MM.1S (cell line): ENCODE results near the gene EVI5L.

ENCODE experiments used
- DNase-seq: peaks from one replicate; pipeline ENCODE4 v3.0.0-alpha.2; 2015
- H2AFZ ChIP-seq: fragments of 300-600 bp; sonication (generic); 2 replicates; pipeline ENCODE4 v1.6.0; 2016; ENCODE audit warnings: antibody characterized with exemption, low read length
- H3F3A ChIP-seq: fragments of 300-600 bp; sonication (generic); 2 replicates; pipeline ENCODE4 v1.6.1; 2016; ENCODE audit warnings: mild to moderate bottlenecking, antibody characterized with exemption, low read length, moderate library complexity, mixed read lengths; ENCODE audit not compliant: insufficient read depth
- H3K27ac ChIP-seq: fragments of 300-600 bp; sonication (generic); 2 replicates; pipeline ENCODE4 v1.5.1; 2016; ENCODE audit warnings: mild to moderate bottlenecking, low read length
- H3K27me3 ChIP-seq: fragments of 300-600 bp; sonication (generic); replicated peaks from 2 replicates; pipeline ENCODE4 v1.6.0; 2016; ENCODE audit warnings: low read length; ENCODE audit not compliant: insufficient read depth
- H3K36me3 ChIP-seq: fragments of 300-600 bp; sonication (generic); replicated peaks from 2 replicates; pipeline ENCODE4 v1.6.1; 2016; ENCODE audit warnings: mild to moderate bottlenecking, low read length, mixed read lengths; ENCODE audit not compliant: insufficient read depth
- H3K4me1 ChIP-seq: fragments of 300-600 bp; sonication (generic); 2 replicates; pipeline ENCODE4 v1.6.1; 2016; ENCODE audit warnings: low read length, mixed read lengths
- H3K4me2 ChIP-seq: fragments of 300-600 bp; sonication (generic); 2 replicates; pipeline ENCODE4 v1.6.0; 2016; ENCODE audit warnings: low read depth, low read length
- H3K4me3 ChIP-seq: fragments of 300-600 bp; sonication (generic); 2 replicates; pipeline ENCODE4 v1.5.1; 2016; ENCODE audit warnings: low read length, mixed read lengths
- H3K79me2 ChIP-seq: fragments of 300-600 bp; sonication (generic); 2 replicates; pipeline ENCODE4 v1.6.1; 2016; ENCODE audit warnings: mixed run types, low read length, mixed read lengths
- H3K9ac ChIP-seq: fragments of 300-600 bp; sonication (generic); 2 replicates; pipeline ENCODE4 v1.6.1; 2016; ENCODE audit warnings: low read length, mixed read lengths
- H3K9me2 ChIP-seq: fragments of 300-600 bp; sonication (generic); replicated peaks from 2 replicates; pipeline ENCODE4 v1.6.1; 2016; ENCODE audit warnings: mild to moderate bottlenecking, low read length, mixed read lengths; ENCODE audit not compliant: insufficient read depth
- H3K9me3 ChIP-seq: fragments of 300-600 bp; sonication (generic); replicated peaks from 2 replicates; pipeline ENCODE4 v1.6.1; 2016; ENCODE audit warnings: mild to moderate bottlenecking, low read length, mixed read lengths; ENCODE audit not compliant: insufficient read depth
- H4K20me1 ChIP-seq: fragments of 300-600 bp; sonication (generic); 2 replicates; pipeline ENCODE4 v1.6.1; 2016; ENCODE audit warnings: mild to moderate bottlenecking, low read length, moderate library complexity, mixed read lengths; ENCODE audit not compliant: insufficient read depth
- EZH2 ChIP-seq: fragments of 300-600 bp; sonication (generic); optimal IDR thresholded peaks from 2 replicates; pipeline ENCODE3; 2017; ENCODE audit warnings: low read depth, mild to moderate bottlenecking, antibody characterized with exemption, low read length, mixed read lengths
- EZH2phosphoT487 ChIP-seq: fragments of 300-600 bp; sonication (generic); IDR thresholded peaks from 2 replicates; pipeline ENCODE4 v1.6.1; 2018; ENCODE audit warnings: antibody characterized with exemption, low read length
- TF ChIP-seq, protein P1 (sequence below): fragments of 300-600 bp; sonication (generic); IDR thresholded peaks from 2 replicates; pipeline ENCODE4 v1.5.1; 2016; ENCODE audit warnings: antibody characterized with exemption, low read length, mixed read lengths

The EVI5L gene

DNA sequence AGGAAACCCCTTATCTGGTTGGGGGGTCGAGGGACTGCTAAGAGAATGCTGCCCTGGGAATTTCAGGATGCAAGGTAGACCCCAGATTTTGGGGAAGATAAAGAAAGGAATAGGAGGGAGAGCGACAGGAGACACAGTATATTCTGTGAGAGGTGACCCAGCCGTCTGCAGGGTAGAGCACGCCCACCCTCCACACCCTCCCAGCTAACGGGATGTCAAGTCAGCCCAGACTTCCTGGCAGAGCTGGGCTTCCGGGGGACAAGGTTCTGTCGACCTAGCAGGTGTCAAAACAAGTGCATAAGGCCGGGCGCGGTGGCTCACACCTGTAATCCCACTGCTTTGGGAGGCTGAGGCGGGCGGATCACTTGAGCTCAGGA lies 44.9 kb downstream of the EVI5L start:
- H3K4me1 ChIP-seq = peaks cover 11% of the 10 kb centered on the region; the same call in 1 of the 2 replicates
- no peaks in the 10 kb centered on the region for H3K36me3 ChIP-seq
- H3K4me3 ChIP-seq = no peak overlapping the region
- H3K9ac ChIP-seq = no peak overlapping the region
- no peaks in the 10 kb centered on the region for H3K9me3 ChIP-seq
- no peaks in the 10 kb centered on the region for H3K9me2 ChIP-seq
- no peaks in the 10 kb centered on the region for H3K79me2 ChIP-seq
- no peaks in the 10 kb centered on the region for H4K20me1 ChIP-seq
- TF ChIP-seq EZH2 = no peak
- no peak for TF ChIP-seq EZH2phosphoT487
- TF ChIP-seq, protein P1, sequence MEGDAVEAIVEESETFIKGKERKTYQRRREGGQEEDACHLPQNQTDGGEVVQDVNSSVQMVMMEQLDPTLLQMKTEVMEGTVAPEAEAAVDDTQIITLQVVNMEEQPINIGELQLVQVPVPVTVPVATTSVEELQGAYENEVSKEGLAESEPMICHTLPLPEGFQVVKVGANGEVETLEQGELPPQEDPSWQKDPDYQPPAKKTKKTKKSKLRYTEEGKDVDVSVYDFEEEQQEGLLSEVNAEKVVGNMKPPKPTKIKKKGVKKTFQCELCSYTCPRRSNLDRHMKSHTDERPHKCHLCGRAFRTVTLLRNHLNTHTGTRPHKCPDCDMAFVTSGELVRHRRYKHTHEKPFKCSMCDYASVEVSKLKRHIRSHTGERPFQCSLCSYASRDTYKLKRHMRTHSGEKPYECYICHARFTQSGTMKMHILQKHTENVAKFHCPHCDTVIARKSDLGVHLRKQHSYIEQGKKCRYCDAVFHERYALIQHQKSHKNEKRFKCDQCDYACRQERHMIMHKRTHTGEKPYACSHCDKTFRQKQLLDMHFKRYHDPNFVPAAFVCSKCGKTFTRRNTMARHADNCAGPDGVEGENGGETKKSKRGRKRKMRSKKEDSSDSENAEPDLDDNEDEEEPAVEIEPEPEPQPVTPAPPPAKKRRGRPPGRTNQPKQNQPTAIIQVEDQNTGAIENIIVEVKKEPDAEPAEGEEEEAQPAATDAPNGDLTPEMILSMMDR = no peak
- DNase-seq = no peak
- no peak overlapping the region for H2AFZ ChIP-seq
- no peak overlapping the region for H3K27ac ChIP-seq
- peaks cover 12% of the 10 kb centered on the region for H3F3A ChIP-seq
- no peak overlapping the region for H3K4me2 ChIP-seq
- peaks cover 30% of the 10 kb centered on the region for H3K27me3 ChIP-seq

DNA sequence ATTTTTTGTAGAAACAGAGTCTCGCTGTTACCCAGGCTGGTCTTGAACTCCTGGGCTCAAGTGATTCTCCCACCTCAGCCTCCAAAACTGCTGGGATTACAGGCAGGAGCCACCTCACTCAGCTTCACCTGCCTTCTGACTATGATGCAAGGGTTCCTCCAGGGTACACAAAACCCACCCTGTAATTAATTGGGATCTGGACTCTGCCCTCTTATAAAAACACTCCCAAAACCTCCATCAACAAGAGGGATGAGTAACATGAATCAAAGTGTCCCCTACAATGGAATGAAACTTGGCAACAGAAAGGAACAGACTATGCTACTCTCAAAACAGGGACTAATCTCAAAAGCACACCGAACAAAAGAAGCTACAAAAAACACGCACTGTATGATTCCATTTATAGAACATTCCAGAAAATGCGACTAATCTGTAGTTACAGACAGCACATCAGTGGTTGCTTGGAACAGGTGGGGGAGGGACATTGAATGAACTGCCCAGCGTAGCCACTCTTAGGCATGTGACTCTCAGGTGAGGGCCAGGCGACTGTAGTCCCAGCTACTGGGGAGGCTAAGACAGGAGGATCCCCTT lies 47.3 kb downstream of the EVI5L start:
- Histone ChIP-seq H3K4me3 (no peak overlapping the region), H3K9ac (no peak overlapping the region), H3K27ac (no peak overlapping the region), H3K9me2 (no peaks in the 10 kb centered on the region), H3K79me2 (no peaks in the 10 kb centered on the region), H3K9me3 (no peaks in the 10 kb centered on the region), H3F3A (no peaks in the 10 kb centered on the region), H3K36me3 (no peaks in the 10 kb centered on the region), H3K4me1 (no peaks in the 10 kb centered on the region), H4K20me1 (no peaks in the 10 kb centered on the region), H2AFZ (no peak overlapping the region), H3K27me3 (peaks cover 30% of the 10 kb centered on the region), H3K4me2 (no peak overlapping the region)
- TF ChIP-seq, protein P1 = no peak
- TF ChIP-seq EZH2 = no peak
- no peak for TF ChIP-seq EZH2phosphoT487
- no peak for DNase-seq

DNA sequence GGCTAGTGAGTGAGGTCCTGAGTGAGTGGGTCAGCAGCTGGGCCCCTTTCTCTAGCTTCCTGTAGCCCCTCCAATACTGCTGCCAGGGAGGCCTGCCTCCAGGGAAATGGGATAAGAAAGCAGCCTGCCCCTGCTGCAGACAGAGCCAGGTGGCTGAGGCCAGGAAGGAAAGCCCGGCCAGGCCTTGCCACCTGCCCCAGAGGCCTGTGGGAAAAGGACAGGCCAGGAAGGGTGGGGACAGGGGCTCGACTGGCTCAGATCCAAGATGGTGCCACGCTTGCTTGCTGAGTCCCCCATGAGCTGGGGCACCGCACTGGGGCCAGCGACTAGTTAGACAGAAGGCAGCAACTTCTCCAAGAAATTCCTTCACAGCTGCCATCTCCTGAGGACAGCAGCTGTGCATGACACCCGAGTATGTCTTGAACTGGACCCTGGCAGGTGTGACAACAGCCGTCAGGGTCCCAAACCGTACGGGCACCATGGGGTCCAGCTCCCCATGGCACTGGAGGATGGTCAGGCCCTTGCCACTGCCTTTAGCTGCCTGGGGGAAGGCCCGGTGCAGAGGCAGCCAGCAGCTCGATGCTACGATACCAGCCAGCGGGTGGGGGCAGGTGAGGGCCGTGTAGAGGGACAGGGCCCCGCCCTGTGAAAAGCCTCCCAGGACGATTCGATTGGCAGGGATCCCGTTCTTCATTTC lies 49.2 kb downstream of the EVI5L start:
- Histone ChIP-seq H3K27me3 (peaks cover 27% of the 10 kb centered on the region), H2AFZ (no peak overlapping the region), H3K27ac (no peak overlapping the region), H3K9me2 (no peaks in the 10 kb centered on the region), H3K79me2 (no peaks in the 10 kb centered on the region), H3K4me1 (no peaks in the 10 kb centered on the region), H3K9ac (no peak overlapping the region), H3K4me3 (no peak overlapping the region), H3K9me3 (no peaks in the 10 kb centered on the region), H4K20me1 (no peaks in the 10 kb centered on the region), H3K36me3 (no peaks in the 10 kb centered on the region), H3K4me2 (no peak overlapping the region), H3F3A (no peaks in the 10 kb centered on the region)
- TF ChIP-seq EZH2phosphoT487 (no peak), EZH2 (no peak)
- TF ChIP-seq, protein P1 = no peak
- no peak for DNase-seq
